Small intestine (tissue), 16 donors: ENCODE measurements around the gene STEEP1. TPM values are rescaled to one million over a fixed set of nuclear protein-coding genes. Genes with fewer than 3 reads are reported as not detected.

Source experiments
- DNase-seq, 2 donors: peaks; one replicate each; pipeline versions ENCODE4 v3.0.0 to v3.0.0-alpha.2; 2013
- FAIRE-seq: peaks from 2 replicates; lab custom pipeline; 2012; peaks lifted over from hg19 to GRCh38; lab: Jason Lieb, UNC
- H3K27ac ChIP-seq, 3 donors: one replicate each; pipeline ENCODE4 v1.5.1; 2013; ENCODE audit warnings: low read length in 2 of 3, mild to moderate bottlenecking in 2 of 3, control low read depth in 1 of 3, inconsistent platforms in 1 of 3, low read depth in 1 of 3, moderate library complexity in 1 of 3
- H3K27me3 ChIP-seq, 3 donors: one replicate each; pipeline ENCODE4 v1.6.1; 2013; ENCODE audit warnings: low read length in 3 of 3, inconsistent platforms in 1 of 3; ENCODE audit not compliant: control insufficient read depth in 3 of 3, insufficient read depth in 3 of 3
- H3K36me3 ChIP-seq, 3 donors: one replicate each; pipeline ENCODE4 v1.6.1; 2013; ENCODE audit warnings: low read length in 3 of 3, inconsistent platforms in 1 of 3, low read depth in 1 of 3, mild to moderate bottlenecking in 1 of 3, moderate library complexity in 1 of 3; ENCODE audit not compliant: control insufficient read depth in 3 of 3, insufficient read depth in 2 of 3
- H3K4me1 ChIP-seq, 3 donors: one replicate each; pipeline ENCODE4 v1.6.1; 2013; ENCODE audit warnings: low read length in 2 of 3, inconsistent platforms in 1 of 3, low read depth in 1 of 3, mild to moderate bottlenecking in 1 of 3, moderate library complexity in 1 of 3; ENCODE audit not compliant: control insufficient read depth in 3 of 3, insufficient read depth in 2 of 3
- H3K4me3 ChIP-seq, 3 donors: one replicate each; pipeline ENCODE4 v1.5.1; 2013; ENCODE audit warnings: low read length in 3 of 3, control low read depth in 1 of 3, inconsistent platforms in 1 of 3, low read depth in 1 of 3, mild to moderate bottlenecking in 1 of 3, moderate library complexity in 1 of 3
- H3K9me3 ChIP-seq, 2 donors: one replicate each; pipeline ENCODE4 v1.6.1; 2013; ENCODE audit warnings: low read depth in 1 of 2, low read length in 1 of 2; ENCODE audit not compliant: control insufficient read depth in 2 of 2, insufficient read depth in 1 of 2
- WGBS, 3 donors: extraction: QIAGEN DNeasy Blood & Tissue Kit; methylation state at CpG; one replicate each; pipeline ENCODE4 v1.1.7; 2013; 5-methylcytosine and 5-hydroxymethylcytosine counted together
- long read RNA-seq, 10 donors: transcript quantifications; one replicate each; lab custom pipeline, GENCODE V29; 2026
- polyA plus RNA-seq, 4 donors: library from polyadenylated mRNA; stranded (reverse) in 3 of 4; unstranded in 1 of 4; fragments of 200-250 nt in 3 of 4; fragments of 120-200 nt in 1 of 4; gene quantifications; one replicate each; pipeline versions ENCODE4 v1.2.1 to v1.2.3, GENCODE V29; 2013
- donor health status: healthy with polysubstance abuse.
- donor health status: control.
- donor health status: control.
- donor health status: Bipolar disorder and iron deficiency.
- donor health status: healthy.

STEEP1 gene
- 10 to 100 TPM; 14.1 to 25.7 (median 20.4) TPM for polyA plus RNA-seq
- long read RNA-seq, donor 1, partial matches to known transcripts, result 0 of 4 reads
- long read RNA-seq, donor 1, other reads (novel, unspliced or antisense), result 0 of 4 reads
- long read RNA-seq, donor 2, partial matches to known transcripts, result 0 of 2 reads
- long read RNA-seq, donor 2, other reads (novel, unspliced or antisense), result 0 of 2 reads
- long read RNA-seq, donor 3, transcript CXorf56-204 (7 exons, 1,056 nt), result major isoform, 5 of 5 reads
- long read RNA-seq, donor 3, partial matches to known transcripts, result 0 of 5 reads
- long read RNA-seq, donor 3, other reads (novel, unspliced or antisense), result 0 of 5 reads
- long read RNA-seq, donor 4, result 0 reads
- long read RNA-seq, donor 5, result 0 reads
- long read RNA-seq, donor 6, result 0 reads
- long read RNA-seq, donor 7, partial matches to known transcripts, result 0 of 2 reads
- long read RNA-seq, donor 7, other reads (novel, unspliced or antisense), result 0 of 2 reads
- long read RNA-seq, donor 8, partial matches to known transcripts, result 0 of 2 reads
- long read RNA-seq, donor 8, other reads (novel, unspliced or antisense), result 0 of 2 reads
- long read RNA-seq, donor 9, result 0 reads
- long read RNA-seq, donor 10, transcript CXorf56-204 (7 exons, 1,056 nt), result major isoform, 5 of 66 reads
- long read RNA-seq, donor 10, partial matches to known transcripts, result 21 of 66 reads
- long read RNA-seq, donor 10, other reads (novel, unspliced or antisense), result 40 of 66 reads

DNA sequence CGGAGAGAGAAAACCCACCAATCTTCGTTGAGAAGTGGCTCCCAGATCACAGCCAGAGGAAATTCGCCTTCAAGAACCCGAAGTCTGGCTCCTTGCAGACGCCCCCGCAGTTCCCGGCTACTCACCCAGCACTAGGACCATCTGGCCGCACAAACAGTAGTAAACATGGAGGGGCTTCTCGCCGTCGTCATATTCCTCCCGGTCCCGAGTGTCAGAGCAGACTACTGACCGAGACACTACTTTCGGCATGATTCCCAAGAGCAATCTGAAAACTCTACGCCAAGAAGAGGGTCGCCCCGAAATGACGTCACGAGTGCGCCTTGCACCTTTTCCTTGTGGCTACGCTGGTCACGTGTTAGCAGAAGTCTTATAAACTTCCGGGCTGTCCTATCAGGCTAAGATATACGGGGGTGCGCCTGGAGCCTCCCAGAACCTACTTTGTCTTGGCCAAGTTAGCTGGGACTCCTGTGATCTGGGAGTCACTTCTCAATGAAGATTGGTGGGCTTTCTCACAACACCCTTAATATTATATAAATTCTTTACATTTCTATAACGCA, at the start of gene STEEP1:
TSS of gene STEEP1 (minus strand) at position 303 of the 557 bp plus-strand sequence. CDS start at position 249, 54 bp downstream.
- Histone ChIP-seq H3K27me3 (no peaks in the 10 kb centered on the region), H3K4me3 (peak within 1 kb of the TSS; percentile 41 to 78 (median 50)), H3K4me1 (no peaks in the 10 kb centered on the region), H3K9me3 (no peaks in the 10 kb centered on the region), H3K27ac (peak within 1 kb of the TSS in 2 of 3 donors; percentile 72 to 84), H3K36me3 (peaks cover 0 to 3% (median 0%) of the 10 kb centered on the region in 3 donors)
- DNase-seq (peak; percentile 88 to 93), FAIRE-seq (no peak)
- WGBS, 3 donors, result 1 to 28% (median 6%) methylated on average over 24 to 27 of the region's 27 CpGs

DNA sequence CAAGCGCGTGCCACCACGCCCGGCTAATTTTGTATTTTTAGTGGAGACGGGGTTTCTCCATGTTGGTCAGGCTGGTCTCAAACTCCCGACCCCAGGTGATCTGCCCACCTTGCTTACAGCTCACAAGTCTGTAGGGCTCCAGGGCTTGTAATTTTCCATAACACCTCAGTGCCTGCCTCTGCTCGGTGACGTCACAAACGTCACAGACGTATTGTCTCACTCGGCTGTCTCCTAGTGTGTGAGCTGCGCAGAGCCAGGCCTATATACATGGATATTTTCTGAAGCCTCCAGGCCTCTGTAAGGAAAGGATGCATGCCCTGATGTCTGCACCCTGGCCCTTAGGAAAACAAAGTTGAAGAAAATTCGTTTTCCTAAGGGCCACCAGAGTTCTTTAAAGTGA, 49.6 kb upstream of the STEEP1 start:
- Histone ChIP-seq H3K27ac (no peak overlapping the region), H3K9me3 (no peaks in the 10 kb centered on the region), H3K4me1 (no peaks in the 10 kb centered on the region), H3K27me3 (no peaks in the 10 kb centered on the region), H3K4me3 (no peak overlapping the region), H3K36me3 (no peaks in the 10 kb centered on the region)
- no peak for FAIRE-seq
- DNase-seq, result no peak
- WGBS, 3 donors, result 82 to 87% (median 83%) methylated on average over 13 of the region's 13 CpGs

DNA sequence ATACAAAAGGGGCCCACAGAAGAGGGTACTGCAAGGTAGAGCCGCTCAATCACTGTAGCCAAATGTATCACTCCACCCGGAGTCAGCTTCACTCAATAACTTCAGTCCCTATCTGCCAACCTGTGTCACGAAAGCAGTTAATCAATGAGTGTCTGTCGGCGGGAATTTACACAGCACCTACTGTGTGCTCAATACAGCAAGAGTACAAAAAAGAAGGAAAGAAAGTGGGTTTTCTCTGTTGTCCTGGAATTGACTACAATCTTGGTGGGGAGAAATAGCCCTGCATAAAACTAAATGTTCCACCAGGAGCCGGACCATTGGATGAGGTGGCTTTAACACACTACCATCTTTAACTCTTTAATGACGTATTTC, 41.8 kb upstream of the STEEP1 start:
- WGBS, 3 donors, result 18 to 53% (median 33%) methylated on average over 7 of the region's 7 CpGs
- Histone ChIP-seq H3K4me3 (peak overlapping the region in 2 of 3 donors; percentile 75 to 87), H3K4me1 (peaks cover 0 to 9% (median 3%) of the 10 kb centered on the region in 3 donors), H3K27me3 (no peaks in the 10 kb centered on the region), H3K27ac (peak overlapping the region in 2 of 3 donors; percentile 94 to 97), H3K9me3 (no peaks in the 10 kb centered on the region), H3K36me3 (no peaks in the 10 kb centered on the region)
- no peak for FAIRE-seq
- DNase-seq, result no peak

GRCh38 chrX:119606280-119607017, 41.2 kb upstream of the STEEP1 start, which contains the start of gene NKRF:
Gene NKRF (minus strand): TSS chrX:119606424.
- peaks cover 0 to 9% (median 3%) of the 10 kb centered on the region in 3 donors for H3K4me1 ChIP-seq
- H3K4me3 ChIP-seq, result peak within 1 kb of the TSS; percentile 60 to 87 (median 75)
- WGBS, 3 donors, result 1 to 45% (median 14%) methylated on average over 34 to 46 of the region's 46 CpGs
- no peaks in the 10 kb centered on the region for H3K36me3 ChIP-seq
- peak within 1 kb of the TSS; percentile 68 to 97 (median 94) for H3K27ac ChIP-seq
- peak; percentile 91 to 93 for DNase-seq
- FAIRE-seq, result no peak
- H3K9me3 ChIP-seq, result no peaks in the 10 kb centered on the region
- H3K27me3 ChIP-seq, result no peaks in the 10 kb centered on the region

GRCh38 chrX:119605464-119606279, 40.5 kb upstream of the STEEP1 start:
- Histone ChIP-seq H3K4me3 (peak overlapping the region; percentile 60 to 87 (median 75)), H3K9me3 (no peaks in the 10 kb centered on the region), H3K27ac (peak overlapping the region; percentile 68 to 97 (median 94)), H3K27me3 (no peaks in the 10 kb centered on the region), H3K36me3 (no peaks in the 10 kb centered on the region), H3K4me1 (peaks cover 0 to 9% (median 3%) of the 10 kb centered on the region in 3 donors)
- FAIRE-seq, result no peak
- peak; percentile 16 to 48 for DNase-seq
- 1 to 43% (median 11%) methylated on average over 26 to 63 of the region's 68 CpGs for WGBS, 3 donors

- peak in 1 of 2 donors; percentile 20 for DNase-seq
- Histone ChIP-seq H3K4me1 (peaks cover 0 to 9% (median 3%) of the 10 kb centered on the region in 3 donors), H3K4me3 (peak overlapping the region in 2 of 3 donors; percentile 75 to 87), H3K36me3 (no peaks in the 10 kb centered on the region), H3K27me3 (no peaks in the 10 kb centered on the region), H3K27ac (peak overlapping the region in 1 of 3 donors; percentile 5), H3K9me3 (no peaks in the 10 kb centered on the region)
- FAIRE-seq, result no peak
- WGBS, 3 donors, result 6 to 40% (median 18%) methylated on average over 16 to 17 of the region's 17 CpGs
These were observed 39.7 kb upstream of the STEEP1 start for GRCh38 chrX:119604766-119605463.

- H3K27me3 ChIP-seq, result no peaks in the 10 kb centered on the region
- no peak overlapping the region for H3K4me3 ChIP-seq
- H3K4me1 ChIP-seq, result peaks cover 0 to 9% (median 3%) of the 10 kb centered on the region in 3 donors
- FAIRE-seq, result no peak
- WGBS, 3 donors, result 52 to 76% (median 69%) methylated on average over 9 of the region's 9 CpGs
- DNase-seq, result no peak
- no peaks in the 10 kb centered on the region for H3K36me3 ChIP-seq
- no peak overlapping the region for H3K27ac ChIP-seq
- no peaks in the 10 kb centered on the region for H3K9me3 ChIP-seq
These were observed 37.6 kb upstream of the STEEP1 start for GRCh38 chrX:119602701-119603255.
